MCF 10A (cell line): Measurements from ENCODE around the gene MED27. TPM values are rescaled to one million over a fixed set of nuclear protein-coding genes. Genes with fewer than 3 reads are reported as not detected.

Source experiments
- Bru-seq: library from RNA; stranded (reverse); fragments of 400-500 nt; gene quantifications from one replicate; lab custom pipeline; 2021; lab: Mats Ljungman, UMichigan
- BruChase-seq, 2 experiments: library from RNA; stranded (reverse); fragments of 400-500 nt; gene quantifications; one replicate each; lab custom pipeline; 2021; lab: Mats Ljungman, UMichigan
- BruUV-seq: library from RNA; stranded (reverse); fragments of 400-500 nt; replicated peaks from 2 replicates; lab custom pipeline; 2021; lab: Mats Ljungman, UMichigan
- CTCF ChIA-PET: fragments of 300-600 bp; sonication (Branson Sonifier 250); formaldehyde crosslinking; extraction: SDS; loops from one replicate; lab custom pipeline; 2021; ENCODE audit warnings: antibody characterized with exemption, inconsistent platforms; lab: Yijun Ruan, JAX
- POLR2A ChIA-PET: fragments of 300-600, 350-650 bp; sonication (Branson Sonifier 250); formaldehyde crosslinking; extraction: SDS; loops from one replicate; lab custom pipeline; 2020; ENCODE audit warnings: antibody characterized with exemption, inconsistent platforms; lab: Yijun Ruan, JAX
- DNase-seq: peaks from one replicate; pipeline ENCODE4 v3.0.0-alpha.2; 2018; ENCODE audit not compliant: unreplicated experiment
- H3K27ac Mint-ChIP-seq: one replicate; pipeline ENCODE4 v1.8.0; 2022; ENCODE audit warnings: mild to moderate bottlenecking, low read depth, mixed read lengths; ENCODE audit not compliant: unreplicated experiment
- H3K27me3 Mint-ChIP-seq: one replicate; pipeline ENCODE4 v1.8.0; 2022; ENCODE audit warnings: mixed read lengths; ENCODE audit not compliant: insufficient read depth, unreplicated experiment
- H3K36me3 Mint-ChIP-seq: one replicate; pipeline ENCODE4 v1.8.0; 2022; ENCODE audit warnings: mild to moderate bottlenecking, moderate library complexity, mixed read lengths; ENCODE audit not compliant: insufficient read depth, unreplicated experiment
- H3K4me1 Mint-ChIP-seq: one replicate; pipeline ENCODE4 v1.8.0; 2022; ENCODE audit warnings: mixed read lengths; ENCODE audit not compliant: insufficient read depth, unreplicated experiment
- H3K4me3 Mint-ChIP-seq: one replicate; pipeline ENCODE4 v1.8.0; 2022; ENCODE audit warnings: mild to moderate bottlenecking, moderate library complexity, mixed read lengths; ENCODE audit not compliant: unreplicated experiment
- H3K9me3 Mint-ChIP-seq: one replicate; pipeline ENCODE4 v1.8.0; 2022; ENCODE audit warnings: mixed read lengths; ENCODE audit not compliant: unreplicated experiment
- CTCF ChIP-seq: fragments of 200-600 bp; IDR thresholded peaks from one replicate; pipeline ENCODE4 v1.8.0; 2022; ENCODE audit warnings: antibody characterized with exemption, mild to moderate bottlenecking; ENCODE audit not compliant: unreplicated experiment
- intact Hi-C: fragments of 100-400 bp; cut with micrococcal nuclease; formaldehyde crosslinking; loops from 2 replicates; pipeline ENCODE4 v1.14.1; 2022
- long read RNA-seq: library from polyadenylated mRNA; stranded (forward); transcript quantifications from one replicate; pipeline ENCODE4 v2.0.0, GENCODE V29; 2022
- total RNA-seq: library from RNA; stranded (reverse); gene quantifications from 2 replicates; pipeline ENCODE4 v1.2.3, GENCODE V29; 2022

MED27 gene, protein sequence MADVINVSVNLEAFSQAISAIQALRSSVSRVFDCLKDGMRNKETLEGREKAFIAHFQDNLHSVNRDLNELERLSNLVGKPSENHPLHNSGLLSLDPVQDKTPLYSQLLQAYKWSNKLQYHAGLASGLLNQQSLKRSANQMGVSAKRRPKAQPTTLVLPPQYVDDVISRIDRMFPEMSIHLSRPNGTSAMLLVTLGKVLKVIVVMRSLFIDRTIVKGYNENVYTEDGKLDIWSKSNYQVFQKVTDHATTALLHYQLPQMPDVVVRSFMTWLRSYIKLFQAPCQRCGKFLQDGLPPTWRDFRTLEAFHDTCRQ
- 34.3 and 41.9 TPM in 2 replicates for total RNA-seq
- Bru-seq, nascent RNA: percentile 73 among the genes with signal in this experiment
- BruChase-seq, experiment 1, labeled RNA remaining after a 6-hour chase: percentile 58 among the genes with signal in this experiment
- BruChase-seq, experiment 2, labeled RNA remaining after a 2-hour chase: percentile 62 among the genes with signal in this experiment
- long read RNA-seq, transcript MED27-201 (8 exons, 1,431 nt): major isoform, 45 of 50 reads
- long read RNA-seq, partial matches to known transcripts: 0 of 50 reads
- long read RNA-seq, other reads (novel, unspliced or antisense): 5 of 50 reads

DNA sequence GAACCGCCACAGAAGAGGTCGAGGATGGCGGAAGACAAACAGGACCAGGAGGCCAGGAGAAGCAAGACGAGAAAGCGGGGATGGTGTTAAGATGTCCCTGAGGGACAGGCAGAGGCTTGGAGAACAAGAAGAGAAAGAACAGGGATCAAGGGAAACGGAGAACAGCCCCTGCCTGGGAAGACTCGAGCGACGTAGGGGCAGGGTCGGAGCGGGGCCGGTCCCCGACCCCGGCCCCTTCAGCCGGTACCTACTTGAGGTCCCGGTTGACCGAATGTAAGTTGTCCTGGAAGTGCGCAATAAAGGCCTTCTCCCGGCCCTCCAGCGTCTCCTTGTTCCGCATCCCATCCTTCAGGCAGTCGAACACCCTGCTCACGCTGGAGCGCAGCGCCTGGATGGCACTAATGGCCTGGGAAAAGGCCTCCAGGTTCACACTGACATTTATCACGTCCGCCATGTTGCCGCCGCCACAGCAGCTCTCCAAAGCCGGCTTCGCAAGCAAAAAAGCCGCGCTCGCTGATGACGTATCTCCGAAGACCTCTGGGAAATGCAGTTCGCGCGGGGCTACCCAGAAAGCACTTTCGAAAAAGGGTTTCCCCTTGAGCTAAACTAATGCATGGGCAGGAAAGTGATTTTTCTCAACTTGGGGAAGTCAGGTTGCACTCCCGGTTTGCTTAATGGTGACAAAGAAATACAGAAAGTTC is at the start of gene MED27:
Gene MED27 (minus strand): TSS at position 477 of the 701 bp plus-strand sequence. CDS start 23 bp downstream, at position 454.
- ChIA-PET POLR2A (interaction anchor here (0.7 to 2.4 kb wide), 13 partner anchors 10 to 240 kb away, joined by 3 to 7 read pairs (median 3); no protein-coding TSS in a partner anchor), CTCF (interaction anchor here (0.6 to 0.7 kb wide), 2 partner anchors 243 to 869 kb away, joined by 3 to 5 read pairs; no protein-coding TSS in a partner anchor)
- intact Hi-C loops: loop anchor here (10.0 kb wide), 1 partner anchor 85 kb away; the partner anchor contains the start of gene NTNG2
- DNase-seq: peak; percentile 88
- TSS peak; percentile 26 for BruUV-seq
- peak within 1 kb of the TSS; percentile 97 for H3K4me3 Mint-ChIP-seq
- H3K36me3 Mint-ChIP-seq: peaks cover 28% of the 10 kb centered on the region
- peaks cover 26% of the 10 kb centered on the region for H3K4me1 Mint-ChIP-seq
- H3K27ac Mint-ChIP-seq: peak within 1 kb of the TSS; percentile 90
- H3K27me3 Mint-ChIP-seq: peaks cover 2% of the 10 kb centered on the region
- TF ChIP-seq CTCF: no peak
- no peaks in the 10 kb centered on the region for H3K9me3 Mint-ChIP-seq

DNA sequence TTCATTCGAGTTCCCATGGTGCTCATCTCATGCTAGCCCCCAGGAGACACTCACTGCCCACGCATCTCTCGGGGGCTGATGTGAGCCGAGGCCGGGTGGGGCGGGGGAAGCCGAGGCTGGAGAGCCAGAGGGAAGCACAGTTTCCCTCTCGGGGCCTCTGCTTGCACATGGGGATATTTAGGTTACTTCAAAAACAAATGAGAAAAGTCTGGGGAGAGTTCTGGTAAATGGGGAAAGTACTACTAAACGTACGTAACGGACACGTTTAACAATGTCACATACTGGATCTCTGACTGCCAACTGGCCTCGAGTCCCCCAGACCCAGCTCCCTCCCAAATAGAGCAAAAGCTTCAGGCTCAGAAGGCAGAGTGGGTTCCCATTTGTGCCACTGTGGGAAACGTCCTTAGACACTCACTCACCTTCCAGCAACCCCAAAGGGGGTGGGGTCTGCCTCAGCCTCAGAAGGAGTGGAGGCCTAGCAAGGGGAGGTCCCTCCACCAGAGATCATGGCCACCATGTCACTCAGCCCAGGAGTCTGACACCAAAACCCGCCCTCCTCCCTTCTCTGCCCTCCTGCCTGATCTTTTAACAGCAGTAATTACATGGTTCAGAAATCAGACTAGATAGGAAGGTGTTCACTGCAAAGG is 48.3 kb upstream of the MED27 start:
- H3K36me3 Mint-ChIP-seq: no peaks in the 10 kb centered on the region
- no peak overlapping the region for H3K4me3 Mint-ChIP-seq
- ChIA-PET POLR2A (no interaction called here), CTCF (no interaction called here)
- no peaks in the 10 kb centered on the region for H3K4me1 Mint-ChIP-seq
- DNase-seq: no peak
- H3K27ac Mint-ChIP-seq: no peak overlapping the region
- no peaks in the 10 kb centered on the region for H3K9me3 Mint-ChIP-seq
- H3K27me3 Mint-ChIP-seq: peaks cover 99% of the 10 kb centered on the region
- intact Hi-C loops: no loop called here
- no peak for TF ChIP-seq CTCF
- BruUV-seq: no TSS peak

DNA sequence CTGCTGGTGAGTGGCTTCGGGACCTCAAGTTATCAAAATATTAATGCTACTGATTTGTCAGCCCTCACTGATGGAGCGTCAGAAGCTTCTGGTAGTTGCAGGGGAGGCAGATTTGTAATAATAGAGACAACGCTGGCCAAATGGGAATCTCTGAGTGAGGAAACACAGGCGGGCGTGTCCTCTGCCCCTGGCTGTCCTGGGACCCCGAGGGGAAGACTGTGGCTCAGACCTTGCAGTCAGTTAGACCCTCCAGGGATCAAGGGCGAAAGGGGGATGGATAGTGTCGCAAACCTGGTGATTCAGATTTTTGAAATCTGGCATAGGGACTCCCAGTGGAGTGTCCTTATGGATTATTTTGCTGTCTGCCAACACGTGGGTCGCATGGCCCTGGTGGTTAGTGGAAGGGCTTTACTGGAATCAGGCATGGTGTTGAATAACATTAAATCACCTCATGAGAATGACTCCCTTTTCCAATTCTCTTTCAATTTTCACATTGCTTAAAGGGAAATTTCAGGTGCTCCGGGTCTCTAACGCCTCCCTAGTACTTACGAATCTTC is 47.1 kb upstream of the MED27 start:
- Mint-ChIP-seq H3K9me3 (no peaks in the 10 kb centered on the region), H3K4me3 (no peak overlapping the region), H3K36me3 (no peaks in the 10 kb centered on the region), H3K27ac (no peak overlapping the region), H3K4me1 (no peaks in the 10 kb centered on the region), H3K27me3 (peaks cover 99% of the 10 kb centered on the region)
- DNase-seq: no peak
- intact Hi-C loops: no loop called here
- CTCF ChIA-PET: interaction anchor here (0.6 kb wide), 2 partner anchors 110 to 390 kb away, joined by 3 to 4 read pairs; no protein-coding TSS in a partner anchor
- BruUV-seq: no TSS peak
- no peak for TF ChIP-seq CTCF
- POLR2A ChIA-PET: no interaction called here
